Endothelial cell (in vitro differentiated cells): ENCODE data around the gene MAP1B. TPM values are rescaled to one million over a fixed set of nuclear protein-coding genes. Genes with fewer than 3 reads are reported as not detected.

ENCODE experiments used
- DNase-seq: peaks from one replicate; pipeline ENCODE4 v3.0.0; 2021; ENCODE audit warnings: low spot score
- H3K27ac Mint-ChIP-seq: one replicate; pipeline ENCODE4 v1.8.0; 2021; ENCODE audit warnings: mixed read lengths, inconsistent platforms; ENCODE audit not compliant: unreplicated experiment
- H3K27me3 Mint-ChIP-seq: one replicate; pipeline ENCODE4 v1.8.0; 2021; ENCODE audit warnings: mild to moderate bottlenecking, moderate library complexity, mixed read lengths, inconsistent platforms; ENCODE audit not compliant: unreplicated experiment
- H3K36me3 Mint-ChIP-seq: one replicate; pipeline ENCODE4 v1.8.0; 2021; ENCODE audit warnings: mild to moderate bottlenecking, low read depth, mixed read lengths, inconsistent platforms; ENCODE audit not compliant: unreplicated experiment
- H3K4me1 Mint-ChIP-seq: one replicate; pipeline ENCODE4 v1.8.0; 2021; ENCODE audit warnings: mild to moderate bottlenecking, mixed read lengths, inconsistent platforms; ENCODE audit not compliant: unreplicated experiment
- H3K4me3 Mint-ChIP-seq: one replicate; pipeline ENCODE4 v1.8.0; 2021; ENCODE audit warnings: mild to moderate bottlenecking, mixed read lengths, inconsistent platforms; ENCODE audit not compliant: unreplicated experiment
- H3K9me3 Mint-ChIP-seq: one replicate; pipeline ENCODE4 v1.8.0; 2021; ENCODE audit warnings: mixed read lengths, inconsistent platforms; ENCODE audit not compliant: unreplicated experiment
- long read RNA-seq: library from polyadenylated mRNA; unstranded; transcript quantifications from one replicate; pipeline ENCODE4 v2.0.0, GENCODE V29; 2020; ENCODE audit not compliant: unreplicated experiment
- total RNA-seq: library from RNA; stranded (reverse); fragmentation: NEBNext Ultra II Directional; extraction: Animal tissue kit (Norgen Biotek cat#: 25700); gene quantifications from one replicate; pipeline ENCODE4 v1.2.1, GENCODE V29; 2021; ENCODE audit not compliant: unreplicated experiment
- TF ChIP-seq, protein P1 (sequence below): fragments of 200-600 bp; sonication (generic); IDR thresholded peaks from one replicate; pipeline ENCODE4 v1.5.0; 2021; ENCODE audit warnings: antibody characterized with exemption; ENCODE audit not compliant: unreplicated experiment

MAP1B gene
- 251 TPM for total RNA-seq
- long read RNA-seq, partial matches to known transcripts = 110 of 117 reads
- long read RNA-seq, other reads (novel, unspliced or antisense) = 6 of 117 reads

DNA sequence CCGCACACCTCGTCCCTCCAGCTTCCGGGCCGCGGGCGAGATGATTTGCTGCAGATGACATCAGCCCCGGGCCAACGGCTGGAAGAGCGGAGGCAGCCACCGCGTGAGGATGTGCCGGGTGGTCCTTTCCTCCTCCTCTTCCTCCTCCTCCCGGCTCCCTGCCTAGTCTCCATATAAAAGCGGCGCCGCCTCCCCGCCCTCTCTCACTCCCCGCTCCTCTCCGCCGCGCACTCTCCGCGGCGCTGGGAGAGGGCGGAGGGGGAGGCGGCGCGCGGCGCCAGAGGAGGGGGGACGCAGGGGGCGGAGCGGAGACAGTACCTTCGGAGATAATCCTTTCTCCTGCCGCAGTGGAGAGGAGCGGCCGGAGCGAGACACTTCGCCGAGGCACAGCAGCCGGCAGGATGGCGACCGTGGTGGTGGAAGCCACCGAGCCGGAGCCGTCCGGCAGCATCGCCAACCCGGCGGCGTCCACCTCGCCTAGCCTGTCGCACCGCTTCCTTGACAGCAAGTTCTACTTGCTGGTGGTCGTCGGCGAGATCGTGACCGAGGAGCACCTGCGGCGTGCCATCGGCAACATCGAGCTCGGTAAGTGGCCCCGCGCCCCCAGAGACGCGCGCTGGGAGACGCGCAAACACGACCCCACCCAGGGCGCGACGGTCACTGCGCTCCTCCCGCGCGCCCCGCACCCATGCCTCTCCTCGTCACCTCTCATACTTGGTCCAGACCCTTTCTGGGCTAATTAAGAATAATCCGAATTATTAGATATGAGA lies at the start of gene MAP1B:
Gene MAP1B, plus strand, starts transcription at position 345 of the 770 bp plus-strand sequence. Its CDS starts 57 bp downstream, at position 402.
- TF ChIP-seq, protein P1, sequence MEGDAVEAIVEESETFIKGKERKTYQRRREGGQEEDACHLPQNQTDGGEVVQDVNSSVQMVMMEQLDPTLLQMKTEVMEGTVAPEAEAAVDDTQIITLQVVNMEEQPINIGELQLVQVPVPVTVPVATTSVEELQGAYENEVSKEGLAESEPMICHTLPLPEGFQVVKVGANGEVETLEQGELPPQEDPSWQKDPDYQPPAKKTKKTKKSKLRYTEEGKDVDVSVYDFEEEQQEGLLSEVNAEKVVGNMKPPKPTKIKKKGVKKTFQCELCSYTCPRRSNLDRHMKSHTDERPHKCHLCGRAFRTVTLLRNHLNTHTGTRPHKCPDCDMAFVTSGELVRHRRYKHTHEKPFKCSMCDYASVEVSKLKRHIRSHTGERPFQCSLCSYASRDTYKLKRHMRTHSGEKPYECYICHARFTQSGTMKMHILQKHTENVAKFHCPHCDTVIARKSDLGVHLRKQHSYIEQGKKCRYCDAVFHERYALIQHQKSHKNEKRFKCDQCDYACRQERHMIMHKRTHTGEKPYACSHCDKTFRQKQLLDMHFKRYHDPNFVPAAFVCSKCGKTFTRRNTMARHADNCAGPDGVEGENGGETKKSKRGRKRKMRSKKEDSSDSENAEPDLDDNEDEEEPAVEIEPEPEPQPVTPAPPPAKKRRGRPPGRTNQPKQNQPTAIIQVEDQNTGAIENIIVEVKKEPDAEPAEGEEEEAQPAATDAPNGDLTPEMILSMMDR = no peak
- H3K4me3 Mint-ChIP-seq = peak within 1 kb of the TSS; percentile 93

GRCh38 chr5:72057816-72058215 lies 49.5 kb upstream of the MAP1B start:
- H3K27ac Mint-ChIP-seq = no peak overlapping the region
- H3K4me3 Mint-ChIP-seq = no peak overlapping the region
- H3K9me3 Mint-ChIP-seq = no peaks in the 10 kb centered on the region
- H3K4me1 Mint-ChIP-seq = no peaks in the 10 kb centered on the region
- TF ChIP-seq, protein P1 = no peak
- no peak for DNase-seq
- H3K27me3 Mint-ChIP-seq = no peaks in the 10 kb centered on the region
- H3K36me3 Mint-ChIP-seq = no peaks in the 10 kb centered on the region

More for the DNA sequence above, at the start of gene MAP1B:
- Mint-ChIP-seq H3K4me1 (peaks cover 33% of the 10 kb centered on the region), H3K9me3 (no peaks in the 10 kb centered on the region), H3K36me3 (peaks cover 3% of the 10 kb centered on the region), H3K27me3 (peaks cover 10% of the 10 kb centered on the region), H3K27ac (peak within 1 kb of the TSS; percentile 91)
- peak; percentile 79 for DNase-seq

GRCh38 chr5:72063219-72063819 lies 44.0 kb upstream of the MAP1B start:
- Mint-ChIP-seq H3K4me1 (peaks cover 3% of the 10 kb centered on the region), H3K9me3 (no peaks in the 10 kb centered on the region), H3K4me3 (no peak overlapping the region), H3K27me3 (no peaks in the 10 kb centered on the region), H3K36me3 (no peaks in the 10 kb centered on the region), H3K27ac (no peak overlapping the region)
- TF ChIP-seq, protein P1 = no peak
- DNase-seq = peak; percentile 45

DNA sequence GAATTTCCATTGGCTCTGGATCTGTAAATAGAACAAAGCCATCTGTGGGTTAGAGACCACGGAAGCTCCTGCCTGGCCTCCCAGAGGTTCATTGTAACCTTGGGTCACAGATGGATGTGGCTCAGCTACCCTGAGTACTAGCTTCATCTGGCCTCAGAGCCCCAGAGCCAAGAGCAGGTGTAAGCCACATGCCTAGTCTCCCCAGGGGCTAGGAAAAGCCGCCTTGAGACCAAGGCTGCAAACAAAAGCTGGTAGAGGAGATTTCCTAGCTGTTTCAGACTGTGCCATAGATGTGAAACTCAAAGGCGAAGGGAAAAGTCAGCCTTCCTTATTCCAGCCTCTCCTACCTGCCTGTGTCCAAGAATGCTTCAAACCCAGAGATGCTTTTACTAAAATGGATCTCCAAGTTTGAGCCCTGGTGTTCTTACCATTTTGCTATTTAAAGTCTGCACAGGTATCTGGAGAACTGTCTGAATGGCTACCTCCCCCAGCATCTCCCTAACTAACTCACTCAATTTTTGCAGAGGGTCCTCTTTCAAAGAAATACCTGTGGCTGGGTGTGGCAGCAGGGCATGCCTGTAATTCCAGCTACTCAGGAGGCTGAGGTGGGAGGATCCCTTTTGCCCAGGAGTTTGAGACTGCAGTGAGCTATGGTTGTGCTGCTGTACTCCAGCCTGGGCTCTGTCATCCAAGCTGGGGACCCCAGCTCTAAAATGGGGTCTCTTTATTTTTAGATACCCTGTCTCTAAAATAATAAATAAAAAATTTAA lies 42.3 kb upstream of the MAP1B start:
- Mint-ChIP-seq H3K27me3 (no peaks in the 10 kb centered on the region), H3K27ac (no peak overlapping the region), H3K36me3 (no peaks in the 10 kb centered on the region), H3K4me3 (no peak overlapping the region), H3K9me3 (no peaks in the 10 kb centered on the region), H3K4me1 (peaks cover 4% of the 10 kb centered on the region)
- TF ChIP-seq, protein P1 = no peak
- DNase-seq = no peak
